Fibroblast of the aortic adventitia (primary cell): Measurements from ENCODE around the gene ZNF335. TPM values are rescaled to one million over a fixed set of nuclear protein-coding genes. Genes with fewer than 3 reads are reported as not detected.
A peak's percentile ranks its signal among the peaks of the same experiment; 100 is the strongest.

Source experiments
- DNase-seq: peaks from one replicate; pipeline ENCODE4 v3.0.0-alpha.2; 2010; ENCODE audit warnings: low read depth
- H3K4me3 ChIP-seq: 2 replicates; pipeline ENCODE4 v1.5.1; 2011; ENCODE audit warnings: low read depth, mild to moderate bottlenecking, control low read depth, low read length, moderate library complexity
- total RNA-seq: library from RNA; depleted of rRNA; stranded (reverse); fragments of >200 nt; gene quantifications from 2 replicates; pipeline ENCODE4 v1.2.3, GENCODE V29; 2012; ENCODE audit warnings: low replicate concordance
- TF ChIP-seq, protein P1 (sequence below): IDR thresholded peaks from 2 replicates; pipeline ENCODE4 v1.5.1; 2011; ENCODE audit warnings: mild to moderate bottlenecking, low read length, control low read depth, inconsistent platforms; ENCODE audit not compliant: insufficient read depth

Gene ZNF335, protein sequence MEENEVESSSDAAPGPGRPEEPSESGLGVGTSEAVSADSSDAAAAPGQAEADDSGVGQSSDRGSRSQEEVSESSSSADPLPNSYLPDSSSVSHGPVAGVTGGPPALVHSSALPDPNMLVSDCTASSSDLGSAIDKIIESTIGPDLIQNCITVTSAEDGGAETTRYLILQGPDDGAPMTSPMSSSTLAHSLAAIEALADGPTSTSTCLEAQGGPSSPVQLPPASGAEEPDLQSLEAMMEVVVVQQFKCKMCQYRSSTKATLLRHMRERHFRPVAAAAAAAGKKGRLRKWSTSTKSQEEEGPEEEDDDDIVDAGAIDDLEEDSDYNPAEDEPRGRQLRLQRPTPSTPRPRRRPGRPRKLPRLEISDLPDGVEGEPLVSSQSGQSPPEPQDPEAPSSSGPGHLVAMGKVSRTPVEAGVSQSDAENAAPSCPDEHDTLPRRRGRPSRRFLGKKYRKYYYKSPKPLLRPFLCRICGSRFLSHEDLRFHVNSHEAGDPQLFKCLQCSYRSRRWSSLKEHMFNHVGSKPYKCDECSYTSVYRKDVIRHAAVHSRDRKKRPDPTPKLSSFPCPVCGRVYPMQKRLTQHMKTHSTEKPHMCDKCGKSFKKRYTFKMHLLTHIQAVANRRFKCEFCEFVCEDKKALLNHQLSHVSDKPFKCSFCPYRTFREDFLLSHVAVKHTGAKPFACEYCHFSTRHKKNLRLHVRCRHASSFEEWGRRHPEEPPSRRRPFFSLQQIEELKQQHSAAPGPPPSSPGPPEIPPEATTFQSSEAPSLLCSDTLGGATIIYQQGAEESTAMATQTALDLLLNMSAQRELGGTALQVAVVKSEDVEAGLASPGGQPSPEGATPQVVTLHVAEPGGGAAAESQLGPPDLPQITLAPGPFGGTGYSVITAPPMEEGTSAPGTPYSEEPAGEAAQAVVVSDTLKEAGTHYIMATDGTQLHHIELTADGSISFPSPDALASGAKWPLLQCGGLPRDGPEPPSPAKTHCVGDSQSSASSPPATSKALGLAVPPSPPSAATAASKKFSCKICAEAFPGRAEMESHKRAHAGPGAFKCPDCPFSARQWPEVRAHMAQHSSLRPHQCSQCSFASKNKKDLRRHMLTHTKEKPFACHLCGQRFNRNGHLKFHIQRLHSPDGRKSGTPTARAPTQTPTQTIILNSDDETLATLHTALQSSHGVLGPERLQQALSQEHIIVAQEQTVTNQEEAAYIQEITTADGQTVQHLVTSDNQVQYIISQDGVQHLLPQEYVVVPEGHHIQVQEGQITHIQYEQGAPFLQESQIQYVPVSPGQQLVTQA (N-terminal part only)
- total RNA-seq: 18.2 and 20.9 TPM in 2 replicates

DNA sequence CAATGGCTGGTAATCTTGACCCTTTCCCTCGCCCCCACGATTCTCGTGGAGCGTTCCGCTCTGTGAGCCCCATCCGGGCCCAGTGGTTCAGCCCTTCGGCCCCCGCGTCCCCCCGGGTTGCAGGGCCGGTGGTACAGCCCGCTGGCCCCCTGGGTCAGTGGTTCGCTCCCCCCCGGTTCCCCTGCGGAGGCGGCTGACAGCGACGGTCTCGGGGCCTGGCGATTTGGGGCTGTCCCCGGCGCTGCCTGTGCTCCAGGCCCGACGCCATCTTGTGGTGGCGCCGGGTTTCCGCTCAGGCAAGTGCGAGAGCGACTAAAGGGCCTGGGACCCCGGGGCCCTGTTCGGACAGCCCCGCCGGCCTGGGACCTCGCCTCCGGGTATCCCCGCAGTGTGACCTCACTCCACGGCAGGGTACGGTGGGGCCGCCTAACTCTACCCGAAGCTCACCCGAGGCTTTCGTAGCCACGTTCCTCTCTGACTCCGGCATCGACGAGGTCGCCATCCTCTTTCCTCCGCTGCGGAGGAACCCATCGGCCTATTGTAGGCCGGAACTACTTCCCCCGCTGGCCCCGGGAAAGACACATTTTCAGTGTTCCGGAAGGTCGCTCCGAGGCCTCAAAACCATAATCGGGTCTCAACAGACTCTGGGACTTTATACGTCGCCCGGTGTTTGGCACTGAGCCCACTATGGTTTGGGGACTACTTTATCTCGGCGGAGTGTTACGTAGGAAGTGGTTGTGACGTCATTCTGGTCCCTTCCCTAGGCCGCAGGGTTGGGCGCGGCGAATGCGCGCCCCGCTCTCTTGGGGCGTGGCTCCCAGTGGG is at the start of gene ZNF335:
TSS of gene ZNF335 (minus strand) at position 529 of the 825 bp plus-strand sequence. CDS start 793 bp downstream, outside the sequence.
- H3K4me3 ChIP-seq: peak within 1 kb of the TSS; percentile 99
- TF ChIP-seq, protein P1, sequence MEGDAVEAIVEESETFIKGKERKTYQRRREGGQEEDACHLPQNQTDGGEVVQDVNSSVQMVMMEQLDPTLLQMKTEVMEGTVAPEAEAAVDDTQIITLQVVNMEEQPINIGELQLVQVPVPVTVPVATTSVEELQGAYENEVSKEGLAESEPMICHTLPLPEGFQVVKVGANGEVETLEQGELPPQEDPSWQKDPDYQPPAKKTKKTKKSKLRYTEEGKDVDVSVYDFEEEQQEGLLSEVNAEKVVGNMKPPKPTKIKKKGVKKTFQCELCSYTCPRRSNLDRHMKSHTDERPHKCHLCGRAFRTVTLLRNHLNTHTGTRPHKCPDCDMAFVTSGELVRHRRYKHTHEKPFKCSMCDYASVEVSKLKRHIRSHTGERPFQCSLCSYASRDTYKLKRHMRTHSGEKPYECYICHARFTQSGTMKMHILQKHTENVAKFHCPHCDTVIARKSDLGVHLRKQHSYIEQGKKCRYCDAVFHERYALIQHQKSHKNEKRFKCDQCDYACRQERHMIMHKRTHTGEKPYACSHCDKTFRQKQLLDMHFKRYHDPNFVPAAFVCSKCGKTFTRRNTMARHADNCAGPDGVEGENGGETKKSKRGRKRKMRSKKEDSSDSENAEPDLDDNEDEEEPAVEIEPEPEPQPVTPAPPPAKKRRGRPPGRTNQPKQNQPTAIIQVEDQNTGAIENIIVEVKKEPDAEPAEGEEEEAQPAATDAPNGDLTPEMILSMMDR: peak; percentile 29
- peak; percentile 98 for DNase-seq

DNA sequence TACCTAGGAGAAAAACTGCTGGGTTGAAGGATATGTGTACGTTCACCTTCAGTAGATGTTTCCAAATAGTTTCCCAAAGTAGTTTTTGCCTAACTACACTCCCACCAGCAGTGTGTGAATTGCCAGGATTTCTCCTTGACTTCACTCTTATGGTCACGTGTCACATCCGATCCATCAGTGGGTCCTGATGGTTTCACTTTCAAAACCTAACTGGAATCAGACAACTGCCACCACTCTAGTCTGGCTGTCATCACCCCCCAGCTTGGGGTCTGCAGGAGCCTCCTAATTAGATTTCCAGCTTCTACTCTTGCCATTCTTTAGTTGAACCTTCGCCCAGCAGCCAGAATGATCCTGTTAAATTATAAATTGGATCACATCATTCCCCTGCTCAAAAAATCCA is 48.6 kb upstream of the ZNF335 start:
- H3K4me3 ChIP-seq: no peak overlapping the region
- TF ChIP-seq, protein P1: no peak
- no peak for DNase-seq

DNA sequence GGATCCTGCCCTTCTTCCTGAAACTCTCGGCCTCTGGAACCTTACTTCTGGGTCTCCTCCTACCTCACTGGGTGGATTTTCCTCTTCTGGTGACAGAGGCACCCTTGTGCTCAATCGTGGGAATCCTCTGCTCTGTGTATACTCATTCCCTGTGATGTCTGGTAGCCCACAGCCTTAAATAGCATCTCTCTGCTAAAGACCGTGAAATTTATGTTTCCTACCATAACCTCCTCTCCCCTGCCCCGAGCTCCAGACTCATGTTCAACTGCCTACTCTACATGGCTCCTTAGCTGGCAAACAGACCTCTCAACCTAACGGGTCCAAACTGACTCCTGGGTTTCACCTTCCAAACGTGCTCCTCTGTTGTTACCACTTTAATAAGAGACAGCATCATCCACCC is 46.6 kb upstream of the ZNF335 start:
- TF ChIP-seq, protein P1: no peak
- H3K4me3 ChIP-seq: no peak overlapping the region
- DNase-seq: no peak

DNA sequence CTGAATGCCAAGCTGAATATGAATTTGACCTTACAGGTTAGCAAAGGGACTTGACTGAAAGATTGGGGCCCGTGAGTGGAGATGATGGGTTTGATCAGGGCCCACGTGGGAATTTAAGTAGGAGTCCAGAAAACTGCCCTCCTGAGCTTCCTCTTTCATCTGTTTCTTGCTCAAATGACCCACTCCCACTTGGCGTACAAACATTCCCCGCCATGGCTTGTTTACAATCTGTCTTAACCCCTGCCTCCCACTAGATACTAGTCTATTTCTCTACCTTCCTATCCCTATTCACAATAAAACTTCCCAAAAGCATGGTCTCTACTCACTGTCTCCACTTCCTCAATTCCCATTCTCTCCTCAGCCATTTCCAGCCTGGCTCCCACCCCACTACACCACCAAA is 46.1 kb upstream of the ZNF335 start:
- no peak overlapping the region for H3K4me3 ChIP-seq
- TF ChIP-seq, protein P1: no peak
- no peak for DNase-seq

DNA sequence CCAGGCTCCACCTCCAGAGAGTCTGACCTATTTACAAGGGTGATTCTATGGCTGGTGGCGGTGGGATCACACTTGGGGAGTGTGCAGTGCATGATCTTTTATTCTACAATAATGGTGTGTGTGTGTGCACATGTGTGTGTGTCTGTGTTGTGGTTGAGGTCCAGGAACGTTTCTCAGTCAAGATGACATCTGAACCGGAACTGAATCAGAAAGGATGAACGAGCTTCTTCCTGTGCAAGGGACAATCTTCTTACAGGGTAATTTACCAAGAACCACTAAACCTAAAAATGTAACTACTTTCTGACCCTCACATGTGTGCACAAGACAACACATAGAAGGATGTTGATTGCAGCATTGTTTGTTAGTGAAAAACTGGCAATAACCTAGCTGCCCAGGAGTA is 45.3 kb upstream of the ZNF335 start:
- H3K4me3 ChIP-seq: no peak overlapping the region
- DNase-seq: no peak
- TF ChIP-seq, protein P1: no peak
